HEK293 (cell line): ENCODE measurements around the gene OPCML.

Source experiments
- CTCF ChIA-PET: fragments of 350-600 bp; formaldehyde crosslinking; extraction: SDS; loops from one replicate; lab custom pipeline; 2021; ENCODE audit warnings: antibody characterized with exemption; lab: Yijun Ruan, JAX
- POLR2A ChIA-PET: fragments of 300-600 bp; formaldehyde crosslinking; extraction: SDS; loops from one replicate; lab custom pipeline; 2020; ENCODE audit warnings: antibody characterized with exemption, inconsistent platforms; lab: Yijun Ruan, JAX
- H3K27ac ChIP-seq: fragments of 200-500 bp; sonication (Bioruptor generic); 2 replicates; pipeline ENCODE4 v1.5.1; 2014; ENCODE audit warnings: low read depth, low read length, control low read depth, inconsistent platforms; ENCODE audit errors: extremely low read depth
- H3K36me3 ChIP-seq, 2 experiments: fragments of 200-500 bp in 1 of 2; sonication (Bioruptor generic) in 1 of 2; 1 replicate in 1 of 2; 2 replicates in 1 of 2; pipeline ENCODE4 v1.5.1; 2014 to 2017; ENCODE audit warnings: inconsistent platforms in 2 of 2, low read length in 2 of 2; ENCODE audit not compliant: control insufficient read depth in 2 of 2, insufficient read depth in 1 of 2
- H3K4me1 ChIP-seq: fragments of 200-500 bp; sonication (Bioruptor generic); 2 replicates; pipeline ENCODE4 v1.5.1; 2014; ENCODE audit warnings: mild to moderate bottlenecking, low read length, inconsistent platforms; ENCODE audit not compliant: control insufficient read depth, insufficient read depth
- H3K4me3 ChIP-seq: 2 replicates; pipeline ENCODE4 v1.5.1; 2011; ENCODE audit warnings: low read depth, mild to moderate bottlenecking, control low read depth, low read length, moderate library complexity
- H3K9me3 ChIP-seq: fragments of 200-500 bp; sonication (Bioruptor generic); 2 replicates; pipeline ENCODE4 v1.5.1; 2014; ENCODE audit warnings: low read depth, low read length, inconsistent platforms; ENCODE audit not compliant: control insufficient read depth, insufficient read depth
- WT1 ChIP-seq: fragments of 450-650 bp; formaldehyde crosslinking; IDR thresholded peaks from 2 replicates; pipeline ENCODE4 v1.5.1; 2016; ENCODE audit warnings: missing biosample characterization, missing genetic modification characterization
- ZNF24 ChIP-seq: fragments of 450-650 bp; formaldehyde crosslinking; IDR thresholded peaks from 2 replicates; pipeline ENCODE4 v1.5.1; 2016; ENCODE audit warnings: missing biosample characterization, missing genetic modification characterization
- ZSCAN30 ChIP-seq: fragments of 450-650 bp; IDR thresholded peaks from 2 replicates; pipeline ENCODE4 v1.5.1; 2018; ENCODE audit warnings: missing biosample characterization, mild to moderate bottlenecking, missing genetic modification characterization, moderate library complexity
- TF ChIP-seq, protein P1 (sequence below): fragments of 450-650 bp; formaldehyde crosslinking; IDR thresholded peaks from 2 replicates; pipeline ENCODE4 v1.5.1; 2016; ENCODE audit warnings: missing biosample characterization, missing genetic modification characterization

OPCML gene

DNA sequence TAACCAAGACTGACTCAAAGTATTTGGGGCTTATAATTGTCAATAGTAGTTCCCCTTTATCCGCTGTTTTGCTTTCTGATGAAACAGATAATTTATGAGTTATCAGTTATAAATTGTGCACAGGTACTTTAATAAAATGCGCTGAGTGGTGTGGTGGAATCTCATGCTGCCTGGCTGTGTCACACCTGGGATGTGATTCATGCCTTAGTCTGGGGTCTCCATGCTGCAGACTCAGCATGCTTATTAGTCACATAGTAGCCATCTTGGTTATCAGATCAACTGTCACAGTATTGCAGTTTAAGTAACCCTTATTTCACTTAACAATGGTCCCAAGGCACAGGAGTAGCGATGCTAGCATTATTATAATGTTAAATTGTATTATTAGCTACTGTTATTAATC is 1166.7 kb downstream of the OPCML start:
- no peak overlapping the region for H3K4me3 ChIP-seq
- no peaks in the 10 kb centered on the region for H3K4me1 ChIP-seq
- TF ChIP-seq, protein P1, sequence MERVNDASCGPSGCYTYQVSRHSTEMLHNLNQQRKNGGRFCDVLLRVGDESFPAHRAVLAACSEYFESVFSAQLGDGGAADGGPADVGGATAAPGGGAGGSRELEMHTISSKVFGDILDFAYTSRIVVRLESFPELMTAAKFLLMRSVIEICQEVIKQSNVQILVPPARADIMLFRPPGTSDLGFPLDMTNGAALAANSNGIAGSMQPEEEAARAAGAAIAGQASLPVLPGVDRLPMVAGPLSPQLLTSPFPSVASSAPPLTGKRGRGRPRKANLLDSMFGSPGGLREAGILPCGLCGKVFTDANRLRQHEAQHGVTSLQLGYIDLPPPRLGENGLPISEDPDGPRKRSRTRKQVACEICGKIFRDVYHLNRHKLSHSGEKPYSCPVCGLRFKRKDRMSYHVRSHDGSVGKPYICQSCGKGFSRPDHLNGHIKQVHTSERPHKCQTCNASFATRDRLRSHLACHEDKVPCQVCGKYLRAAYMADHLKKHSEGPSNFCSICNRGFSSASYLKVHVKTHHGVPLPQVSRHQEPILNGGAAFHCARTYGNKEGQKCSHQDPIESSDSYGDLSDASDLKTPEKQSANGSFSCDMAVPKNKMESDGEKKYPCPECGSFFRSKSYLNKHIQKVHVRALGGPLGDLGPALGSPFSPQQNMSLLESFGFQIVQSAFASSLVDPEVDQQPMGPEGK: no peak
- TF ChIP-seq ZNF24 (tag by site-specific recombination) (no peak), WT1 (no peak), ZSCAN30 (tag by site-specific recombination) (no peak)
- TF ChIP-seq, all 188 proteins: peak for 0

More for the DNA sequence above, 1166.7 kb downstream of the OPCML start:
- CTCF ChIA-PET: interaction anchor here (0.6 to 1.2 kb wide), 2 partner anchors 9 to 251 kb away, joined by 3 read pairs; no protein-coding TSS in a partner anchor
- POLR2A ChIA-PET: no interaction called here
- H3K27ac ChIP-seq: no peak overlapping the region
- H3K9me3 ChIP-seq: no peaks in the 10 kb centered on the region
- H3K36me3 ChIP-seq: no peaks in the 10 kb centered on the region
